Activated T-helper 2 cell treated with anti-CD3 and anti-CD28 coated beads, Interferon-gamma antibody, Interleukin-2, Interleukin-4, amounts not matched to agents 10 μg/mL and 5 μg/mL and 100 μg/mL, durations not matched to agents 14 hours and 24 hours and 36 hours (primary cell): ENCODE results near the gene RAB32. TPM values are rescaled to one million over a fixed set of nuclear protein-coding genes. Genes with fewer than 3 reads are reported as not detected.
"Not testable (repeated sequence)": the region's sequence is repeated elsewhere in the genome, so short reads cannot be mapped to it uniquely, and the experiment has no call there.

ENCODE experiments used
- DNase-seq: peaks from one replicate; pipeline ENCODE4 v3.0.0; 2021; ENCODE audit warnings: low spot score
- H3K27ac Mint-ChIP-seq: one replicate; pipeline ENCODE4 v1.8.0; 2021; ENCODE audit warnings: mixed read lengths
- H3K27me3 Mint-ChIP-seq: one replicate; pipeline ENCODE4 v1.8.0; 2021; ENCODE audit warnings: low read depth, mixed read lengths
- H3K36me3 Mint-ChIP-seq: one replicate; pipeline ENCODE4 v1.8.0; 2021; ENCODE audit warnings: low read depth, mixed read lengths
- H3K4me1 Mint-ChIP-seq: one replicate; pipeline ENCODE4 v1.8.0; 2021; ENCODE audit warnings: low read depth, mixed read lengths
- H3K4me3 Mint-ChIP-seq: one replicate; pipeline ENCODE4 v1.8.0; 2021; ENCODE audit warnings: low read depth, mild to moderate bottlenecking, moderate library complexity, mixed read lengths
- H3K9me3 Mint-ChIP-seq: one replicate; pipeline ENCODE4 v1.8.0; 2021; ENCODE audit warnings: mixed read lengths
- intact Hi-C: fragments of 100-400 bp; cut with micrococcal nuclease; formaldehyde crosslinking; loops from one replicate; pipeline ENCODE4 v1.15.1; 2023
- total RNA-seq: library from RNA; stranded (reverse); gene quantifications from 2 replicates; pipeline ENCODE4 v1.2.3, GENCODE V29; 2022

Gene RAB32
- total RNA-seq, 1 donor from 2014 or later, result 2.4 TPM

GRCh38 chr6:146548898-146549374, 5.3 kb downstream of the RAB32 start:
- Mint-ChIP-seq H3K4me3 (no peak overlapping the region), H3K4me1 (peaks cover 6% of the 10 kb centered on the region), H3K36me3 (peaks cover 2% of the 10 kb centered on the region), H3K27me3 (peaks cover 21% of the 10 kb centered on the region), H3K27ac (no peak overlapping the region), H3K9me3 (no peaks in the 10 kb centered on the region)
- no peak for DNase-seq
- intact Hi-C loops, result no loop called here

- intact Hi-C loops, result no loop called here
- no peaks in the 10 kb centered on the region for H3K4me1 Mint-ChIP-seq
- no peak overlapping the region for H3K4me3 Mint-ChIP-seq
- H3K9me3 Mint-ChIP-seq, result no peaks in the 10 kb centered on the region
- DNase-seq, result no peak
- H3K36me3 Mint-ChIP-seq, result no peaks in the 10 kb centered on the region
- peaks cover 7% of the 10 kb centered on the region for H3K27me3 Mint-ChIP-seq
- H3K27ac Mint-ChIP-seq, result no peak overlapping the region
Measured at GRCh38 chr6:146550911-146551310, 7.3 kb downstream of the RAB32 start.

- Mint-ChIP-seq H3K27me3 (peaks cover 6% of the 10 kb centered on the region), H3K4me1 (no peaks in the 10 kb centered on the region), H3K9me3 (no peaks in the 10 kb centered on the region), H3K27ac (no peak overlapping the region), H3K4me3 (no peak overlapping the region), H3K36me3 (no peaks in the 10 kb centered on the region)
- DNase-seq, result no peak
- intact Hi-C loops, result no loop called here
Measured at GRCh38 chr6:146551545-146551944, 7.9 kb downstream of the RAB32 start.

- DNase-seq, result no peak
- Mint-ChIP-seq H3K9me3 (no peaks in the 10 kb centered on the region), H3K27ac (no peak overlapping the region), H3K27me3 (no peaks in the 10 kb centered on the region), H3K4me3 (no peak overlapping the region), H3K36me3 (no peaks in the 10 kb centered on the region), H3K4me1 (no peaks in the 10 kb centered on the region)
- intact Hi-C loops, result no loop called here
Measured at GRCh38 chr6:146553377-146554135, 9.9 kb downstream of the RAB32 start.

GRCh38 chr6:146560607-146561006, 17.0 kb downstream of the RAB32 start:
- Mint-ChIP-seq H3K36me3 (no peaks in the 10 kb centered on the region), H3K4me1 (no peaks in the 10 kb centered on the region)

GRCh38 chr6:146566661-146567060, 23.0 kb downstream of the RAB32 start:
- H3K4me1 Mint-ChIP-seq, H3K27ac Mint-ChIP-seq, H3K9me3 Mint-ChIP-seq, intact Hi-C loops, H3K27me3 Mint-ChIP-seq, H3K36me3 Mint-ChIP-seq, DNase-seq, H3K4me3 Mint-ChIP-seq: not testable (repeated sequence)

More at GRCh38 chr6:146560607-146561006, 17.0 kb downstream of the RAB32 start:
- H3K27ac Mint-ChIP-seq, result no peak overlapping the region
- H3K4me3 Mint-ChIP-seq, result no peak overlapping the region
- no peaks in the 10 kb centered on the region for H3K9me3 Mint-ChIP-seq
- H3K27me3 Mint-ChIP-seq, result no peaks in the 10 kb centered on the region
- no peak for DNase-seq
- intact Hi-C loops, result no loop called here

- H3K4me3 Mint-ChIP-seq, H3K4me1 Mint-ChIP-seq, H3K27ac Mint-ChIP-seq, intact Hi-C loops, H3K27me3 Mint-ChIP-seq, H3K9me3 Mint-ChIP-seq, DNase-seq, H3K36me3 Mint-ChIP-seq: not testable (repeated sequence)
Measured at GRCh38 chr6:146568619-146569018, 25.0 kb downstream of the RAB32 start.

- Mint-ChIP-seq H3K4me1 (no peaks in the 10 kb centered on the region), H3K36me3 (no peaks in the 10 kb centered on the region), H3K27me3 (no peaks in the 10 kb centered on the region), H3K9me3 (no peaks in the 10 kb centered on the region), H3K4me3 (no peak overlapping the region), H3K27ac (no peak overlapping the region)
- intact Hi-C loops, result no loop called here
- DNase-seq, result no peak
Measured at GRCh38 chr6:146574211-146574610, 30.6 kb downstream of the RAB32 start.

GRCh38 chr6:146578054-146578453, 34.4 kb downstream of the RAB32 start:
- no peaks in the 10 kb centered on the region for H3K4me1 Mint-ChIP-seq
- intact Hi-C loops, result no loop called here
- H3K27ac Mint-ChIP-seq, result no peak overlapping the region
- no peak overlapping the region for H3K4me3 Mint-ChIP-seq
- no peaks in the 10 kb centered on the region for H3K36me3 Mint-ChIP-seq
- no peak for DNase-seq
- H3K27me3 Mint-ChIP-seq, result no peaks in the 10 kb centered on the region
- no peaks in the 10 kb centered on the region for H3K9me3 Mint-ChIP-seq

GRCh38 chr6:146581968-146582367, 38.3 kb downstream of the RAB32 start:
- no peak overlapping the region for H3K4me3 Mint-ChIP-seq

GRCh38 chr6:146582857-146583256, 39.2 kb downstream of the RAB32 start:
- Mint-ChIP-seq H3K36me3 (no peaks in the 10 kb centered on the region), H3K9me3 (no peaks in the 10 kb centered on the region), H3K27me3 (no peaks in the 10 kb centered on the region), H3K27ac (no peak overlapping the region), H3K4me1 (no peaks in the 10 kb centered on the region), H3K4me3 (no peak overlapping the region)
- intact Hi-C loops, result no loop called here
- no peak for DNase-seq

More at GRCh38 chr6:146581968-146582367, 38.3 kb downstream of the RAB32 start:
- no peaks in the 10 kb centered on the region for H3K9me3 Mint-ChIP-seq
- no peak for DNase-seq
- intact Hi-C loops, result no loop called here
- no peaks in the 10 kb centered on the region for H3K27me3 Mint-ChIP-seq
- no peaks in the 10 kb centered on the region for H3K4me1 Mint-ChIP-seq
- no peak overlapping the region for H3K27ac Mint-ChIP-seq
- no peaks in the 10 kb centered on the region for H3K36me3 Mint-ChIP-seq

- no peaks in the 10 kb centered on the region for H3K4me1 Mint-ChIP-seq
- no peaks in the 10 kb centered on the region for H3K9me3 Mint-ChIP-seq
- intact Hi-C loops, result no loop called here
- no peak overlapping the region for H3K27ac Mint-ChIP-seq
- H3K4me3 Mint-ChIP-seq, result no peak overlapping the region
- H3K27me3 Mint-ChIP-seq, result no peaks in the 10 kb centered on the region
- H3K36me3 Mint-ChIP-seq, result no peaks in the 10 kb centered on the region
- DNase-seq, result no peak
Measured at GRCh38 chr6:146583966-146584365, 40.3 kb downstream of the RAB32 start.

- no peak overlapping the region for H3K27ac Mint-ChIP-seq
- no peaks in the 10 kb centered on the region for H3K36me3 Mint-ChIP-seq
- DNase-seq, result no peak
- intact Hi-C loops, result no loop called here
- no peaks in the 10 kb centered on the region for H3K27me3 Mint-ChIP-seq
- H3K4me1 Mint-ChIP-seq, result no peaks in the 10 kb centered on the region
- H3K4me3 Mint-ChIP-seq, result no peak overlapping the region
- no peaks in the 10 kb centered on the region for H3K9me3 Mint-ChIP-seq
Measured at GRCh38 chr6:146587459-146587858, 43.8 kb downstream of the RAB32 start.
